Glutamatergic neuron (in vitro differentiated cells): ENCODE results near the gene HTR3C. TPM values are rescaled to one million over a fixed set of nuclear protein-coding genes. Genes with fewer than 3 reads are reported as not detected.
"Not testable (repeated sequence)": the region's sequence is repeated elsewhere in the genome, so short reads cannot be mapped to it uniquely, and the experiment has no call there.

Experiments
- DNase-seq: peaks from one replicate; pipeline ENCODE4 v3.0.0; 2022
- H3K27ac Mint-ChIP-seq: one replicate; pipeline ENCODE4 v1.8.0; 2020; ENCODE audit warnings: mild to moderate bottlenecking, mixed read lengths, inconsistent platforms; ENCODE audit not compliant: unreplicated experiment
- H3K27me3 Mint-ChIP-seq: one replicate; pipeline ENCODE4 v1.8.0; 2020; ENCODE audit warnings: mild to moderate bottlenecking, moderate library complexity, mixed read lengths, inconsistent platforms; ENCODE audit not compliant: unreplicated experiment
- H3K36me3 Mint-ChIP-seq: one replicate; pipeline ENCODE4 v1.8.0; 2020; ENCODE audit warnings: mild to moderate bottlenecking, mixed read lengths, inconsistent platforms; ENCODE audit not compliant: unreplicated experiment
- H3K4me1 Mint-ChIP-seq: one replicate; pipeline ENCODE4 v1.8.0; 2020; ENCODE audit warnings: mild to moderate bottlenecking, low read depth, mixed read lengths, inconsistent platforms; ENCODE audit not compliant: unreplicated experiment
- H3K4me3 Mint-ChIP-seq: one replicate; pipeline ENCODE4 v1.8.0; 2020; ENCODE audit warnings: mild to moderate bottlenecking, mixed read lengths, inconsistent platforms; ENCODE audit not compliant: unreplicated experiment
- H3K9me3 Mint-ChIP-seq: one replicate; pipeline ENCODE4 v1.8.0; 2020; ENCODE audit warnings: mild to moderate bottlenecking, moderate library complexity, mixed read lengths, inconsistent platforms; ENCODE audit not compliant: unreplicated experiment
- CTCF ChIP-seq: fragments of 200-600 bp; sonication (generic); IDR thresholded peaks from one replicate; pipeline ENCODE4 v1.5.0; 2021; ENCODE audit not compliant: partially characterized antibody, unreplicated experiment
- total RNA-seq: library from RNA; stranded (reverse); fragmentation: NEBNext Ultra II Directional; extraction: Animal tissue kit (Norgen Biotek cat#: 25700); gene quantifications from one replicate; pipeline ENCODE4 v1.2.1, GENCODE V29; 2021; ENCODE audit not compliant: unreplicated experiment

Gene HTR3C
- total RNA-seq, 1 donor from 2014 or later = not detected

DNA sequence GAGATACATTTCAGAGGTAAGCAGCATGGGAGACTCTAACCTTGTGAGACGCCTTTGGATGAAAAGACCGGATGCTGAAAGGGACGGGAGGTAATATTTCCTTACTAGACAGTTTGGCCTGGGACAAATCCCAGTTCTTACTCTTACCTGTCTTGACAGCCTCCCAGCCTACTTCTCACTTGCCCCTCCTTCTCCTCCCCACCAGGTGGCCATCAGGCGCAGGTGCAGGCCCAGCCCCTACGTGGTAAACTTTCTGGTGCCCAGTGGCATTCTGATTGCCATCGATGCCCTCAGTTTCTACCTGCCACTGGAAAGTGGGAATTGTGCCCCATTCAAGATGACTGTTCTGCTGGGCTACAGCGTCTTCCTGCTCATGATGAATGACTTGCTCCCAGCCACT, 15.0 kb upstream of the HTR3C start:
- peaks cover 14% of the 10 kb centered on the region for H3K9me3 Mint-ChIP-seq
- TF ChIP-seq CTCF = no peak

DNA sequence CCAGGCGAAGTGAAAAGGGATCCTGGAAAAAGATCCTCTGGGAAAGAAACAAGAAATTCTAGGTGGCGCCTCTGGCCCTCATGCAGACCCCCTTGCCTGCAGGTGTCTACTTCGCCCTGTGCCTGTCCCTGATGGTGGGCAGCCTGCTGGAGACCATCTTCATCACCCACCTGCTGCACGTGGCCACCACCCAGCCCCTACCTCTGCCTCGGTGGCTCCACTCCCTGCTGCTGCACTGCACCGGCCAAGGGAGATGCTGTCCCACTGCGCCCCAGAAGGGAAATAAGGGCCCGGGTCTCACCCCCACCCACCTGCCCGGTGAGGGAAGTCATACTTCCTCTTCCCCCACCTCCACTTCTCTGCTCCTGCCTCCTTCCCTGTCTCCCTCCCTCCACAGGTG, 14.5 kb upstream of the HTR3C start:
- H3K27ac Mint-ChIP-seq = not testable (repeated sequence)

More for the DNA sequence above, 15.0 kb upstream of the HTR3C start:
- no peak overlapping the region for H3K27ac Mint-ChIP-seq
- H3K27me3 Mint-ChIP-seq = peaks cover 12% of the 10 kb centered on the region
- no peak for DNase-seq
- peaks cover 15% of the 10 kb centered on the region for H3K4me1 Mint-ChIP-seq
- no peaks in the 10 kb centered on the region for H3K36me3 Mint-ChIP-seq
- H3K4me3 Mint-ChIP-seq = no peak overlapping the region

DNA sequence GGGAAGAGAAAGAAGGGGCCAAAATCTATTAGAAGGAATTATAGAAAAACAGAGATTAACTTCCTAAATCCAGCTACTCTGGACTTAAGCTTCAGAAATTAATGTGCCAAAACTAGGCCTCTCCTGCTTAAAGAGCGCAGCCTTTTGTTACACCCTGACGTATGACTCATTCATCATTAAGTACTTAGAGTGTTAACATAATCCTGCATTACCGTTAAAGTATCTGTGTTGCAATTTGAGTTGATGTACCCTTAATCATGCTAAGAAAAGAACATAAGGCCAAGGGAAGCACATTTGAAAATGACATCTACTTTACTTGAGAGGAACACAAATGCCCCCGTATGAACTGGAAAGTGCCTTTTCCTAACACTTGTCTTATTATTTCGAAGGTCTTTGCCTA, 13.4 kb upstream of the HTR3C start:
- H3K9me3 Mint-ChIP-seq = peaks cover 11% of the 10 kb centered on the region
- H3K27me3 Mint-ChIP-seq = peaks cover 12% of the 10 kb centered on the region
- TF ChIP-seq CTCF = no peak
- DNase-seq = no peak
- no peak overlapping the region for H3K27ac Mint-ChIP-seq
- H3K36me3 Mint-ChIP-seq = no peaks in the 10 kb centered on the region
- H3K4me3 Mint-ChIP-seq = no peak overlapping the region
- peaks cover 15% of the 10 kb centered on the region for H3K4me1 Mint-ChIP-seq

More for the DNA sequence above, 14.5 kb upstream of the HTR3C start:
- H3K36me3 Mint-ChIP-seq, DNase-seq, H3K4me3 Mint-ChIP-seq: not testable (repeated sequence)
- peaks cover 14% of the 10 kb centered on the region for H3K9me3 Mint-ChIP-seq
- H3K27me3 Mint-ChIP-seq = peaks cover 12% of the 10 kb centered on the region
- H3K4me1 Mint-ChIP-seq = peaks cover 15% of the 10 kb centered on the region

DNA sequence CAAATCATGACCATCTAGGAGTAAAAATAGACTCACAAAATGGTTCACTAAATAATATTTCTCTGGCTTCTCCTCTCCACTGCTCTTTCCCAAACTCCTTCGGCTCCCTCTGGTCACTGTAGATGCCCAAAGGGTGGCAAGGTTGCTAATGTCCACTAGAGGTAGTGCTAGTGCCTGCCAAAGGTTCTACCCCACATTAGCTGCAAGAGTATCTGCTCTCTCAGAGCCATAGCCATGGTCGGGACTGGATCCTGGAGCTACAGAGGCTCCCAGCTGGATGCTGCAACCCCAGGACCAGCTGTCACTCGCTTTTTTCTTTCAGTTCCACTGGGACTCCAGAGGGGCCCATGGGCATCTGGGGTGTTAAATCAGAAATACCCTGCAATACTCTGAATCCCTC, 12.8 kb upstream of the HTR3C start:
- H3K4me1 Mint-ChIP-seq = peaks cover 15% of the 10 kb centered on the region
- TF ChIP-seq CTCF = peak; percentile 26
- peaks cover 12% of the 10 kb centered on the region for H3K27me3 Mint-ChIP-seq
- H3K36me3 Mint-ChIP-seq = no peaks in the 10 kb centered on the region
- peak overlapping the region; percentile 65 for H3K4me3 Mint-ChIP-seq
- H3K9me3 Mint-ChIP-seq = peaks cover 11% of the 10 kb centered on the region
- DNase-seq = peak; percentile 40
- H3K27ac Mint-ChIP-seq = peak overlapping the region; percentile 84

DNA sequence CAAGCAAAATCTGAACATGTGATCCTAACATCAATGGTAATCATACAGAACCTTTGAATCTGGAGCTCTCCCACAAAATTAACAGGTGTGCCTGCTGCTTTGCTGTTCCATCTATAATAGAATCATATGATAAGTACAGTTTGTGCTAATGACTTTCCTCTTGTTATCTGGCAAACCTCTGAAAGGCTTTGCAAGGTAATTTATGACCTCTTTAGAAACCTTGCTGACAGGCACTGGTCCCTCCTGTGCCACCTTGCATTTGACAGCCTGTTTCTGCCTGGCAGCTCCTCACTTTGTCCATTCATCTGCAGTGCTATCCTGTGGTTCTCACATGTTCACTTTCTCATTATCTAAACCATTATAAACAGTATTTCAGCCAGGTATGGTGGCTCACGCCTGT, 10.2 kb upstream of the HTR3C start:
- Mint-ChIP-seq H3K36me3 (peaks cover 4% of the 10 kb centered on the region), H3K27ac (no peak overlapping the region), H3K4me3 (no peak overlapping the region), H3K4me1 (peaks cover 15% of the 10 kb centered on the region), H3K9me3 (peaks cover 11% of the 10 kb centered on the region), H3K27me3 (peaks cover 9% of the 10 kb centered on the region)
- no peak for DNase-seq
- no peak for TF ChIP-seq CTCF
